Uterus (tissue), 4 donors: ENCODE results near the gene YPEL2. TPM values are rescaled to one million over a fixed set of nuclear protein-coding genes. Genes with fewer than 3 reads are reported as not detected.
"Not testable (repeated sequence)": the region's sequence is repeated elsewhere in the genome, so short reads cannot be mapped to it uniquely, and the experiment has no call there.

Experiments used
- DNase-seq, 2 donors: peaks; one replicate each; pipeline ENCODE4 v3.0.0-alpha.2; 2019 to 2020
- H3K27ac ChIP-seq, 2 donors: fragments of 200-600 bp; sonication (generic); 1 replicate in 1 of 2; 2 replicates in 1 of 2; pipeline ENCODE4 v1.5.1; 2016 to 2018
- H3K27me3 ChIP-seq, 2 donors: fragments of 200-600 bp; sonication (generic); one replicate each; pipeline ENCODE4 v1.5.1; 2018 to 2019; ENCODE audit warnings: control low read depth in 1 of 2
- H3K36me3 ChIP-seq, 2 donors: fragments of 200-600 bp; sonication (generic); one replicate each; pipeline ENCODE4 v1.5.1; 2019; ENCODE audit warnings: control low read depth in 1 of 2
- H3K4me1 ChIP-seq, 2 donors: fragments of 200-600 bp; sonication (generic); one replicate each; pipeline ENCODE4 v1.5.1; 2018 to 2019; ENCODE audit warnings: control low read depth in 1 of 2
- H3K4me3 ChIP-seq, 2 donors: fragments of 200-600 bp; sonication (generic); 1 replicate in 1 of 2; 2 replicates in 1 of 2; pipeline ENCODE4 v1.5.1; 2018 to 2019; ENCODE audit warnings: mild to moderate bottlenecking in 1 of 2
- H3K9me3 ChIP-seq, 2 donors: fragments of 200-600 bp; sonication (generic); one replicate each; pipeline ENCODE4 v1.5.1; 2019; ENCODE audit warnings: control low read depth in 1 of 2
- POLR2A ChIP-seq, 2 donors: fragments of 450-650 bp; IDR thresholded peaks; one replicate each; pipeline ENCODE4 v1.6.1; 2016; ENCODE audit warnings: antibody characterized with exemption in 2 of 2, mild to moderate bottlenecking in 1 of 2, moderate library complexity in 1 of 2
- intact Hi-C: fragments of 100-400 bp; cut with DNase I; formaldehyde crosslinking; loops from one replicate; pipeline ENCODE4 v1.15.1; 2023; ENCODE audit warnings: low total_unique reads
- total RNA-seq, 4 donors: library from RNA; depleted of rRNA in 3 of 4; stranded (reverse); fragments of >200 nt in 3 of 4; gene quantifications; one replicate each; pipeline versions ENCODE4 v1.1.0 to v1.2.4, GENCODE V29; 2014 to 2023
- TF ChIP-seq, protein P1 (sequence below), 4 experiments: fragments of 200-600 bp in 2 of 4; fragments of 450-650 bp in 2 of 4; sonication (generic) in 2 of 4; IDR thresholded peaks; one replicate each; pipeline ENCODE4 v1.5.1; 2016 to 2019; ENCODE audit warnings: antibody characterized with exemption in 4 of 4, mild to moderate bottlenecking in 2 of 4, moderate library complexity in 1 of 4
- donor health status: DM: yes; HTN: yes; CAD: no.

YPEL2 gene
- total RNA-seq, 4 donors from 2014 or later: 21.2 to 91.7 (median 25.0) TPM

- intact Hi-C loops: no loop called here
- H3K4me1 ChIP-seq: peaks cover 5 to 15% of the 10 kb centered on the region in 2 donors
- no peaks in the 10 kb centered on the region for H3K27me3 ChIP-seq
- TF ChIP-seq, protein P1, sequence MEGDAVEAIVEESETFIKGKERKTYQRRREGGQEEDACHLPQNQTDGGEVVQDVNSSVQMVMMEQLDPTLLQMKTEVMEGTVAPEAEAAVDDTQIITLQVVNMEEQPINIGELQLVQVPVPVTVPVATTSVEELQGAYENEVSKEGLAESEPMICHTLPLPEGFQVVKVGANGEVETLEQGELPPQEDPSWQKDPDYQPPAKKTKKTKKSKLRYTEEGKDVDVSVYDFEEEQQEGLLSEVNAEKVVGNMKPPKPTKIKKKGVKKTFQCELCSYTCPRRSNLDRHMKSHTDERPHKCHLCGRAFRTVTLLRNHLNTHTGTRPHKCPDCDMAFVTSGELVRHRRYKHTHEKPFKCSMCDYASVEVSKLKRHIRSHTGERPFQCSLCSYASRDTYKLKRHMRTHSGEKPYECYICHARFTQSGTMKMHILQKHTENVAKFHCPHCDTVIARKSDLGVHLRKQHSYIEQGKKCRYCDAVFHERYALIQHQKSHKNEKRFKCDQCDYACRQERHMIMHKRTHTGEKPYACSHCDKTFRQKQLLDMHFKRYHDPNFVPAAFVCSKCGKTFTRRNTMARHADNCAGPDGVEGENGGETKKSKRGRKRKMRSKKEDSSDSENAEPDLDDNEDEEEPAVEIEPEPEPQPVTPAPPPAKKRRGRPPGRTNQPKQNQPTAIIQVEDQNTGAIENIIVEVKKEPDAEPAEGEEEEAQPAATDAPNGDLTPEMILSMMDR (IDR thresholded peaks at IDR 0.05): no peak
- no peak for TF ChIP-seq POLR2A (IDR thresholded peaks at IDR 0.05)
- DNase-seq: no peak
- no peaks in the 10 kb centered on the region for H3K36me3 ChIP-seq
- no peak overlapping the region for H3K4me3 ChIP-seq
- no peaks in the 10 kb centered on the region for H3K9me3 ChIP-seq
- no peak overlapping the region for H3K27ac ChIP-seq
These were observed 78.0 kb downstream of the YPEL2 start for GRCh38 chr17:59409336-59410048.

- TF ChIP-seq, protein P1 (IDR thresholded peaks at IDR 0.05): no peak
- TF ChIP-seq POLR2A (IDR thresholded peaks at IDR 0.05): no peak
- intact Hi-C loops: no loop called here
- DNase-seq: no peak
- no peaks in the 10 kb centered on the region for H3K36me3 ChIP-seq
- no peaks in the 10 kb centered on the region for H3K9me3 ChIP-seq
- no peak overlapping the region for H3K4me3 ChIP-seq
- peaks cover 5 to 15% of the 10 kb centered on the region in 2 donors for H3K4me1 ChIP-seq
- H3K27me3 ChIP-seq: no peaks in the 10 kb centered on the region
- no peak overlapping the region for H3K27ac ChIP-seq
These were observed 78.6 kb downstream of the YPEL2 start for GRCh38 chr17:59410049-59410437.

GRCh38 chr17:59412431-59412830 lies 81.0 kb downstream of the YPEL2 start:
- H3K36me3 ChIP-seq: not testable (repeated sequence)

DNA sequence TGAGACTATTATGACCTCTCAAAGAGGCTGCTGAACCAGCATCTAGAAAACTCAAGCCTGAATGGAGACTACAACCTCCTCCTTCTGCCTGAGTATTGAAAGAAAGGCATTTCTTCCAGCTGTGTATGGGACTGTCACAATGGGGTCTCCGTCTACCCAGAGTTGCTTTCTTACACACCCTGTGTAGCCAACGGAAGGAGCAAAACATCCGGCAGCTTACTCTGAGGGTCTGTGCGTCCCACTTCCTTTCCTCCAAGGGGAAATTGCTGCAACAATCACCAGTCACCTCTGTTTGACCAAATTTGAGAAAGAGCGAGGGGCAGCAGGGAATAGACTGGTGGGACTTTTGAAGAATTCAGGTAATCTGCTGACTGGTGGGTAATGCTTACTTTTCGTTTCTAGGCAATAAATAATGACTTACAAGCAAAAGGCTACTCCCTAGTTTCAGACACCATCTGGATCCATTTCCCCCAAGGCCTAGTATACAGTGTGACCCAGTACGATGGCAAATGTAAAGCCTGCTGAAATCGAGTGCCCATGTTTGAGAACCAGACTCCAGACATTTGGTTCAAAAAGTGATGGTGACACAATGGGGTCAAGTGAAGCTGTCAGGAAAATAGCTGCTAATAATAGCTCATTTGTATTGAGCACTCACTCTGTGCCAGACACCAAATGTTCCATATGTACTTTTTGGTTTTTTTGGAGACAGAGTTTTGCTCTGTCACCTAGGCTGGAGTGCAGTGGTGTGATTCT lies 81.7 kb downstream of the YPEL2 start:
- Histone ChIP-seq H3K36me3 (no peaks in the 10 kb centered on the region), H3K27ac (no peak overlapping the region), H3K4me3 (no peak overlapping the region), H3K9me3 (no peaks in the 10 kb centered on the region), H3K4me1 (no peaks in the 10 kb centered on the region), H3K27me3 (no peaks in the 10 kb centered on the region)
- DNase-seq: no peak
- intact Hi-C loops: no loop called here
- no peak for TF ChIP-seq POLR2A (IDR thresholded peaks at IDR 0.05)
- TF ChIP-seq, protein P1 (IDR thresholded peaks at IDR 0.05): no peak

More at GRCh38 chr17:59412431-59412830, 81.0 kb downstream of the YPEL2 start:
- H3K27ac ChIP-seq, H3K9me3 ChIP-seq, H3K27me3 ChIP-seq, H3K4me3 ChIP-seq, H3K4me1 ChIP-seq, intact Hi-C loops, DNase-seq: not testable (repeated sequence)

- H3K9me3 ChIP-seq: no peaks in the 10 kb centered on the region
- H3K4me3 ChIP-seq: no peak overlapping the region
- H3K27me3 ChIP-seq: no peaks in the 10 kb centered on the region
- no peak overlapping the region for H3K27ac ChIP-seq
- no peaks in the 10 kb centered on the region for H3K36me3 ChIP-seq
- no peak for TF ChIP-seq POLR2A (IDR thresholded peaks at IDR 0.05)
- TF ChIP-seq, protein P1 (IDR thresholded peaks at IDR 0.05): no peak
- intact Hi-C loops: no loop called here
- DNase-seq: no peak
- H3K4me1 ChIP-seq: no peaks in the 10 kb centered on the region
These were observed 83.9 kb downstream of the YPEL2 start for GRCh38 chr17:59415397-59415796.
